Measurements from ENCODE around the gene DKK1.

DKK1 gene

DNA sequence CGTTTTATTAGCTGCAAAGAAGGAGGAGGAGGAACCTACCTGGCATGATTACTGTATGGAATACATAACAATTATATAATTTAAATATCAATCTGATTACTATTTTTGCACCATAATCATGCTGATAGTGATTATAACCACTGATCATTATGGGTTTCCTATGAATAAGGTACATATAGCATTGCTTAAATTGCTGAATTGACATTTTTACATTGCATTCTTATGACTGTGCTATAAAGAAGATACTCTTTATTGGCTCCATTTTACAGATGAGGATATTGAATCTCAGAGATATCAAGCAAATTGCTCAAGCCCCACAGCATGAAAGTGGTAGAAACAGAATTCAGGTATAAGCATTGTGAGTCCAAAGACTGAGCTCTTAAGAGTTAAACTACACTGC is 23.1 kb downstream of the DKK1 start:
- TF ChIP-seq, protein P1, sequence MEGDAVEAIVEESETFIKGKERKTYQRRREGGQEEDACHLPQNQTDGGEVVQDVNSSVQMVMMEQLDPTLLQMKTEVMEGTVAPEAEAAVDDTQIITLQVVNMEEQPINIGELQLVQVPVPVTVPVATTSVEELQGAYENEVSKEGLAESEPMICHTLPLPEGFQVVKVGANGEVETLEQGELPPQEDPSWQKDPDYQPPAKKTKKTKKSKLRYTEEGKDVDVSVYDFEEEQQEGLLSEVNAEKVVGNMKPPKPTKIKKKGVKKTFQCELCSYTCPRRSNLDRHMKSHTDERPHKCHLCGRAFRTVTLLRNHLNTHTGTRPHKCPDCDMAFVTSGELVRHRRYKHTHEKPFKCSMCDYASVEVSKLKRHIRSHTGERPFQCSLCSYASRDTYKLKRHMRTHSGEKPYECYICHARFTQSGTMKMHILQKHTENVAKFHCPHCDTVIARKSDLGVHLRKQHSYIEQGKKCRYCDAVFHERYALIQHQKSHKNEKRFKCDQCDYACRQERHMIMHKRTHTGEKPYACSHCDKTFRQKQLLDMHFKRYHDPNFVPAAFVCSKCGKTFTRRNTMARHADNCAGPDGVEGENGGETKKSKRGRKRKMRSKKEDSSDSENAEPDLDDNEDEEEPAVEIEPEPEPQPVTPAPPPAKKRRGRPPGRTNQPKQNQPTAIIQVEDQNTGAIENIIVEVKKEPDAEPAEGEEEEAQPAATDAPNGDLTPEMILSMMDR (IDR thresholded peaks at IDR 0.05; ENCODE audit: borderline replicate concordance, control extremely low read depth, extremely low read depth, insufficient read depth, missing control alignments), result no peak
- in situ Hi-C loops (cut with MboI; ENCODE audit: low sequenced_read_pairs, unreplicated experiment), result no loop called here

DNA sequence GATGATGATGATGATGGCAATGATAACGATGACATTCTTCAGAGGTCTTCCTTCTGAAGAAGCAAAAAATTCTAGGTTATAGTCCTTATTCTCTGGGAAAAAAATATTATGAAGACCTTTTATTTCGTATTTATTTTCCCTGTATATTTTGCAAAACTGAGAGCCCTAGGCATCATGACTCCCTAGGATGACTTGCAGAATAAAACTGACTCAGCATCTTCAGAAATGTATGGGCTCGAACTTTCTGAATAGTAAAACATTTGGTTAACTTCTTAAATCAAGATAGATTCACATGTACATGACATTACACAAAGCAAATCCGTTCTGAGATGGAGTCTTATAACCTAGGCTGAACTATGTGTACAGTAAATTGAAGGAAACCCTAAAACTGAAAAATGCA is 29.4 kb downstream of the DKK1 start:
- in situ Hi-C loops (cut with MboI; ENCODE audit: low sequenced_read_pairs, unreplicated experiment), result no loop called here
- no peak for DNase-seq (ENCODE audit: low spot score)
- TF ChIP-seq, protein P1 (IDR thresholded peaks at IDR 0.05; ENCODE audit: borderline replicate concordance, control extremely low read depth, extremely low read depth, insufficient read depth, missing control alignments), result no peak

More for the DNA sequence above, 23.1 kb downstream of the DKK1 start:
- no peak for DNase-seq (ENCODE audit: low spot score)

DNA sequence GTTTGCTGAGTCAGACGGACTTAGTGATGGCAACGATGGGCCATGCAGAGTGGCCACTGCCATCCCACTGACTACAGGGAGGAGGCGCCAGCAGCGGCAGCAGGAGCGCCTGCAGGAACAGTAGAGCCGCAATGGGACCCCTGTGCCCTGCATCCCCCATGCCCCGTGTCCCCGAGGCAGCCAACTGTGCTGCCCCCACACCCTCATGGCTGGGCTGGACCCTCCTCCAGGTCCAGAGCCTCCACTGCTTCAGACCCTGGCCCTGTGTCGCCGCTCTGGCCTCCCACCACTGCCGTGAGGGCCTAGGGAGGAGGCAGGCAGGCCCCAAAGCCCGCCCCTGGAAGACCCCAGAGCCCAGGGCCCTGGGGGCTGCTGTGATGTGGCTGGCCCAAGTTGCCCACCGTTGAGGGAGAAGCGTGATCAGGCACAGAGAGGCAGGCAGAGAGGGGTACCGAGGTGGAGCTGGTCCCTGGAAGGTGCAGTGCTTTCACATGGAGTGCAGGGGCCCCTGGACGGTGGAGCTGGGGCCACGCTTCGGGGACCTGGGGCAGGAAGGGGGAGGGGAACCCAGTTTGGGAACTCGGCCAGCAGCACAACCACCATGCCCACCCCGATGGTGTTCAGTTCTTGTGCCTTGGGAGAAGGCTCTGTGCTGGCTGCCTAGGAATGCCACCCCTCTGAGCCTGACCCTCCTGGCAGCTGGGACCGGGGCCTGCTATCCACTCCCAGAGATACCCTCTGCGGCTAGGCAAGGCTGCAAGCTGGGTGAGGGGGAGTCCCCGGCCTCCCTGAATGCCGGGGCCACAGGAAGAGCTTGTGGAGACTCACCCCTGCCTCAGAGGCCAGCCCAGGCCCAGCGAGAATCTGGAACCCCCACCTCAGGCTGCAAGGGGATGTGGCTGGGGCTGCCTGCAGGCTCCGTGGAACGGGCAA is 32.6 kb downstream of the DKK1 start:
- peak; percentile 8 for DNase-seq (ENCODE audit: low spot score)
- in situ Hi-C loops (cut with MboI; ENCODE audit: low sequenced_read_pairs, unreplicated experiment), result no loop called here
- TF ChIP-seq, protein P1 (IDR thresholded peaks at IDR 0.05; ENCODE audit: borderline replicate concordance, control extremely low read depth, extremely low read depth, insufficient read depth, missing control alignments), result no peak

- in situ Hi-C loops (cut with MboI; ENCODE audit: low sequenced_read_pairs, unreplicated experiment), result no loop called here
- no peak for DNase-seq (ENCODE audit: low spot score)
- TF ChIP-seq, protein P1 (IDR thresholded peaks at IDR 0.05; ENCODE audit: borderline replicate concordance, control extremely low read depth, extremely low read depth, insufficient read depth, missing control alignments), result no peak
These were observed 33.2 kb downstream of the DKK1 start for GRCh38 chr10:52347327-52347667.

GRCh38 chr10:52348037-52348564 is 34.0 kb downstream of the DKK1 start:
- DNase-seq (ENCODE audit: low spot score), result no peak
- in situ Hi-C loops (cut with MboI; ENCODE audit: low sequenced_read_pairs, unreplicated experiment), result no loop called here
- TF ChIP-seq, protein P1 (IDR thresholded peaks at IDR 0.05; ENCODE audit: borderline replicate concordance, control extremely low read depth, extremely low read depth, insufficient read depth, missing control alignments), result no peak

GRCh38 chr10:52351914-52352330 is 37.8 kb downstream of the DKK1 start:
- in situ Hi-C loops (cut with MboI; ENCODE audit: low sequenced_read_pairs, unreplicated experiment), result no loop called here
- DNase-seq (ENCODE audit: low spot score), result no peak
- TF ChIP-seq, protein P1 (IDR thresholded peaks at IDR 0.05; ENCODE audit: borderline replicate concordance, control extremely low read depth, extremely low read depth, insufficient read depth, missing control alignments), result no peak

Data from GM13976 (cell line).